ENCODE data around the gene FAM200C. TPM values are rescaled to one million over a fixed set of nuclear protein-coding genes. Genes with fewer than 3 reads are reported as not detected.

The FAM200C gene
- total and polyA plus RNA-seq, 9 of the 15 experiments (the other 6 are each of a cell fraction or from before 2014, with no cell fraction given) = 1.3 to 7.0 (median 1.8) TPM

- TF ChIP-seq ZNF592 (IDR thresholded peaks at IDR 0.05) (peak; percentile 27; the same call in 1 of the 2 replicates), CBFA2T3 (IDR thresholded peaks at IDR 0.05) (peak; percentile 72), GMEB1 (CRISPR knock-in tag; IDR thresholded peaks at IDR 0.05) (no peak), POLR2A (conservative IDR thresholded peaks at IDR 0.05) (peak; percentile 96)
These were observed at the start of gene FAM200C (continued) for GRCh38 chr5:160399402-160400353.

Data from K562 (cell line).